HepG2 (cell line): ENCODE results near the gene SMLR1. TPM values are rescaled to one million over a fixed set of nuclear protein-coding genes. Genes with fewer than 3 reads are reported as not detected.
A peak's percentile ranks its signal among the peaks of the same experiment; 100 is the strongest.

Experiments used
- ELF1 ChIP-seq: sonication (generic); formaldehyde crosslinking; IDR thresholded peaks from 2 replicates; pipeline ENCODE4 v1.4.0; 2020; ENCODE audit warnings: missing genetic modification reagents
- FOSL1 ChIP-seq: sonication (generic); formaldehyde crosslinking; IDR thresholded peaks from 2 replicates; pipeline ENCODE4 v1.9.0; 2021; ENCODE audit warnings: missing genetic modification reagents, borderline replicate concordance
- FOXK1 ChIP-seq: sonication (generic); formaldehyde crosslinking; IDR thresholded peaks from 2 replicates; pipeline ENCODE4 v1.4.0; 2020; ENCODE audit warnings: low read depth, missing genetic modification reagents, borderline replicate concordance
- KDM1A ChIP-seq: IDR thresholded peaks from 2 replicates; pipeline ENCODE4 v1.6.1; 2016; ENCODE audit warnings: missing compliant biosample characterization
- MIER3 ChIP-seq: IDR thresholded peaks from 2 replicates; pipeline ENCODE4 v1.6.1; 2016; ENCODE audit warnings: missing compliant biosample characterization, borderline replicate concordance
- NR2F6 ChIP-seq, 2 experiments: IDR thresholded peaks; 2 replicates each; pipeline ENCODE4 v1.6.1; 2016; ENCODE audit warnings: antibody characterized with exemption in 1 of 2, mild to moderate bottlenecking in 1 of 2
- ONECUT2 ChIP-seq: sonication (generic); formaldehyde crosslinking; IDR thresholded peaks from 2 replicates; pipeline ENCODE4 v1.4.0; 2020; ENCODE audit warnings: missing genetic modification reagents
- RBFOX2 ChIP-seq: fragments of 200-400 bp; formaldehyde crosslinking; IDR thresholded peaks from 2 replicates; pipeline ENCODE4 v1.6.1; 2017; ENCODE audit warnings: low read depth, mild to moderate bottlenecking, low read length
- SALL1 ChIP-seq: sonication (generic); formaldehyde crosslinking; IDR thresholded peaks from 2 replicates; pipeline ENCODE4 v1.8.0; 2022; ENCODE audit warnings: mild to moderate bottlenecking, missing genetic modification reagents
- SNAPC2 ChIP-seq: sonication (generic); formaldehyde crosslinking; IDR thresholded peaks from 2 replicates; pipeline ENCODE4 v1.8.1; 2022; ENCODE audit warnings: mild to moderate bottlenecking, missing genetic modification reagents
- SOX5 ChIP-seq: IDR thresholded peaks from 2 replicates; pipeline ENCODE4 v1.6.1; 2016; ENCODE audit warnings: borderline replicate concordance
- TEAD2 ChIP-seq: sonication (generic); formaldehyde crosslinking; IDR thresholded peaks from 2 replicates; pipeline ENCODE4 v1.9.0; 2021; ENCODE audit warnings: missing genetic modification reagents
- TMF1 ChIP-seq: sonication (generic); formaldehyde crosslinking; IDR thresholded peaks from 2 replicates; pipeline ENCODE4 v1.8.1; 2022; ENCODE audit warnings: low read depth, missing genetic modification reagents
- ZFP41 ChIP-seq: sonication (generic); formaldehyde crosslinking; IDR thresholded peaks from 2 replicates; pipeline ENCODE4 v1.4.0; 2020; ENCODE audit warnings: mild to moderate bottlenecking, missing genetic modification reagents, borderline replicate concordance
- ZKSCAN1 ChIP-seq: fragments of 150-350 bp; IDR thresholded peaks from 2 replicates; pipeline ENCODE4 v1.6.1; 2014; ENCODE audit warnings: low read length
- ZMYM2 ChIP-seq: sonication (generic); formaldehyde crosslinking; IDR thresholded peaks from 2 replicates; pipeline ENCODE4 v1.8.0; 2022; ENCODE audit warnings: mild to moderate bottlenecking, missing genetic modification reagents
- ZNF160 ChIP-seq: sonication (generic); formaldehyde crosslinking; IDR thresholded peaks from 2 replicates; pipeline ENCODE4 v1.8.0; 2022; ENCODE audit warnings: mild to moderate bottlenecking, inconsistent platforms, missing genetic modification reagents
- ZNF766 ChIP-seq: sonication (generic); formaldehyde crosslinking; IDR thresholded peaks from 2 replicates; pipeline ENCODE4 v1.5.0; 2020; ENCODE audit warnings: missing genetic modification reagents, borderline replicate concordance
- ZSCAN25 ChIP-seq: sonication (generic); formaldehyde crosslinking; IDR thresholded peaks from 2 replicates; pipeline ENCODE4 v1.8.0; 2022; ENCODE audit warnings: mild to moderate bottlenecking, missing genetic modification reagents
- polyA plus RNA-seq, 8 experiments: library from polyadenylated mRNA; depleted of rRNA in 3 of 8; stranded (reverse) in 7 of 8; unstranded in 1 of 8; fragments of >200 nt; fragmentation: Illumina TruSeq in 4 of 8; extraction: Trizol in 4 of 8; gene quantifications; 2 replicates each; pipeline versions ENCODE4 v1.2.1 to v1.2.3, GENCODE V29; 2011 to 2016; ENCODE audit warnings: low read depth in 4 of 8, missing spikeins in 1 of 8, mixed read lengths in 1 of 8; ENCODE audit not compliant: insufficient read depth in 1 of 8
- total RNA-seq, 5 experiments: library from RNA; depleted of rRNA; stranded (reverse); fragments of >200 nt; fragmentation: Illumina TruSeq; extraction: Trizol; gene quantifications; 2 replicates each; pipeline ENCODE4 v1.2.3, GENCODE V29; 2016; ENCODE audit warnings: low read depth in 1 of 5
- TF ChIP-seq, protein P1 (sequence below): IDR thresholded peaks from 2 replicates; pipeline ENCODE4 v1.6.1; 2016
- TF ChIP-seq, protein P2 (sequence below): sonication (generic); formaldehyde crosslinking; IDR thresholded peaks from 2 replicates; pipeline ENCODE4 v1.8.0; 2022; ENCODE audit warnings: mild to moderate bottlenecking, missing genetic modification reagents; ENCODE audit not compliant: insufficient replicate concordance
- TF ChIP-seq, protein P3 (sequence below): sonication (generic); formaldehyde crosslinking; IDR thresholded peaks from 2 replicates; pipeline ENCODE4 v1.8.1; 2023; ENCODE audit warnings: missing genetic modification reagents, mild to moderate bottlenecking, borderline replicate concordance
- TF ChIP-seq, protein P4 (sequence below): sonication (generic); formaldehyde crosslinking; IDR thresholded peaks from 2 replicates; pipeline ENCODE4 v1.4.0; 2020; ENCODE audit warnings: missing genetic modification reagents
- TF ChIP-seq, protein P5 (sequence below): sonication (generic); formaldehyde crosslinking; IDR thresholded peaks from 2 replicates; pipeline ENCODE4 v1.4.0; 2020; ENCODE audit warnings: low read depth, mild to moderate bottlenecking, missing genetic modification reagents

The SMLR1 gene
- total and polyA plus RNA-seq, 2 of the 13 experiments (the other 11 are each of a cell fraction or from before 2014, with no cell fraction given): 41.8 to 104 TPM

DNA sequence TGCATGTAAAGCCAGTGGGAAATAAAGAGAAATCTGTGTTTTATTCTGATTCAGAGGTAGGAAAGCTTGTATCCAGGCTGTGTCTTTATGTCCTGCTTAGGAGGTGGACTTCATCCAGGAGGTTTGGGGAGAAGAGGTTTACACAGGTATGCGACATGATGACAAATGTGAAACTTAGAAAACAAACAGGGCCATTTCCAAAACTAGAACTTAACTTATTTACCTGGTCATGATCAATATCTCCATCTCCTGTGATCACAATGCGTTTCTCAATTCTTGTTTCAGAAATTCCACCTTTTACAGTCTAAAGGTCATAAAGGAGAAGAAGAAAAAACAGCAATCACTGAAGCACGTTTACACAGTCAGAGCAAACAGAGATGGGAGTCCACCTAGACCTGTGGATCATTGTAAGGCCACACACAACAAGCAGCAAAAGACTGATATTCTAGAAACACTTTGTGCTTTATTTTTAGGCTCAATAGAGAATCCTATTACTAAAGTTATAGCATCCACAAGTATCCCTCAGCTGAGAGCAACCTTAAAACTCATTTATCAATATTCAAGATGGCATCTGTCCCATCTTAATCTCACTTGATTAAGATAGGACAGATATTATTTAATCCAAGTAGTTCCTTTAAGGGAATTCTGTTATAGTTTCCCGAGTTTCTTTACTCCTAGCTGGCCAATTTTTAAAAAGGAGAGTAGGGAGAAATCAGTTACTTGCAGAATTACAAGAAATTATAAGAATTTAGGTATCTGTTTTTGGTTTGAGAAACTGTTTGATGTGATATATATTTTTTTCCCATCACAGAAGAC is 36.4 kb downstream of the SMLR1 start (continued):
- TF ChIP-seq NR2F6 (IDR thresholded peaks at IDR 0.05) (peak; percentile 98), NR2F6 (CRISPR knock-in tag; IDR thresholded peaks at IDR 0.05) (peak; percentile 97), SOX5 (CRISPR knock-in tag) (peak; percentile 100), SALL1 (CRISPR knock-in tag) (peak; percentile 92; the same call in 1 of the 2 replicates), SNAPC2 (CRISPR knock-in tag) (no peak), TEAD2 (no peak), MIER3 (CRISPR knock-in tag) (peak; percentile 98), TMF1 (CRISPR knock-in tag) (no peak; the same call in 1 of the 2 replicates), ZNF766 (no peak), ZMYM2 (CRISPR knock-in tag) (peak; percentile 59), FOXK1 (CRISPR knock-in tag) (peak; percentile 99), ZSCAN25 (CRISPR knock-in tag) (peak; percentile 54; the same call in 1 of the 2 replicates), ZNF160 (CRISPR knock-in tag) (peak; percentile 69; the same call in 1 of the 2 replicates), RBFOX2 (peak; percentile 28; the same call in 1 of the 2 replicates), ZFP41 (CRISPR knock-in tag) (no peak), ELF1 (CRISPR knock-in tag) (peak; percentile 48), FOSL1 (no peak; the same call in 1 of the 2 replicates), KDM1A (CRISPR knock-in tag) (peak; percentile 96), ONECUT2 (peak; percentile 97), ZKSCAN1 (0 out of 2 replicates have a peak, but pooled peaks have one; percentile 18)
- TF ChIP-seq, protein P1, sequence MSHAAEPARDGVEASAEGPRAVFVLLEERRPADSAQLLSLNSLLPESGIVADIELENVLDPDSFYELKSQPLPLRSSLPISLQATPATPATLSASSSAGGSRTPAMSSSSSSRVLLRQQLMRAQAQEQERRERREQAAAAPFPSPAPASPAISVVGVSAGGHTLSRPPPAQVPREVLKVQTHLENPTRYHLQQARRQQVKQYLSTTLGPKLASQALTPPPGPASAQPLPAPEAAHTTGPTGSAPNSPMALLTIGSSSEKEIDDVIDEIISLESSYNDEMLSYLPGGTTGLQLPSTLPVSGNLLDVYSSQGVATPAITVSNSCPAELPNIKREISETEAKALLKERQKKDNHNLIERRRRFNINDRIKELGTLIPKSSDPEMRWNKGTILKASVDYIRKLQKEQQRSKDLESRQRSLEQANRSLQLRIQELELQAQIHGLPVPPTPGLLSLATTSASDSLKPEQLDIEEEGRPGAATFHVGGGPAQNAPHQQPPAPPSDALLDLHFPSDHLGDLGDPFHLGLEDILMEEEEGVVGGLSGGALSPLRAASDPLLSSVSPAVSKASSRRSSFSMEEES (CRISPR knock-in tag): peak; percentile 92
- TF ChIP-seq, protein P2, sequence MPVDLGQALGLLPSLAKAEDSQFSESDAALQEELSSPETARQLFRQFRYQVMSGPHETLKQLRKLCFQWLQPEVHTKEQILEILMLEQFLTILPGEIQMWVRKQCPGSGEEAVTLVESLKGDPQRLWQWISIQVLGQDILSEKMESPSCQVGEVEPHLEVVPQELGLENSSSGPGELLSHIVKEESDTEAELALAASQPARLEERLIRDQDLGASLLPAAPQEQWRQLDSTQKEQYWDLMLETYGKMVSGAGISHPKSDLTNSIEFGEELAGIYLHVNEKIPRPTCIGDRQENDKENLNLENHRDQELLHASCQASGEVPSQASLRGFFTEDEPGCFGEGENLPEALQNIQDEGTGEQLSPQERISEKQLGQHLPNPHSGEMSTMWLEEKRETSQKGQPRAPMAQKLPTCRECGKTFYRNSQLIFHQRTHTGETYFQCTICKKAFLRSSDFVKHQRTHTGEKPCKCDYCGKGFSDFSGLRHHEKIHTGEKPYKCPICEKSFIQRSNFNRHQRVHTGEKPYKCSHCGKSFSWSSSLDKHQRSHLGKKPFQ: no peak
- TF ChIP-seq, protein P3, sequence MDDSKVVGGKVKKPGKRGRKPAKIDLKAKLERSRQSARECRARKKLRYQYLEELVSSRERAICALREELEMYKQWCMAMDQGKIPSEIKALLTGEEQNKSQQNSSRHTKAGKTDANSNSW (CRISPR knock-in tag): no peak
- TF ChIP-seq, protein P4, sequence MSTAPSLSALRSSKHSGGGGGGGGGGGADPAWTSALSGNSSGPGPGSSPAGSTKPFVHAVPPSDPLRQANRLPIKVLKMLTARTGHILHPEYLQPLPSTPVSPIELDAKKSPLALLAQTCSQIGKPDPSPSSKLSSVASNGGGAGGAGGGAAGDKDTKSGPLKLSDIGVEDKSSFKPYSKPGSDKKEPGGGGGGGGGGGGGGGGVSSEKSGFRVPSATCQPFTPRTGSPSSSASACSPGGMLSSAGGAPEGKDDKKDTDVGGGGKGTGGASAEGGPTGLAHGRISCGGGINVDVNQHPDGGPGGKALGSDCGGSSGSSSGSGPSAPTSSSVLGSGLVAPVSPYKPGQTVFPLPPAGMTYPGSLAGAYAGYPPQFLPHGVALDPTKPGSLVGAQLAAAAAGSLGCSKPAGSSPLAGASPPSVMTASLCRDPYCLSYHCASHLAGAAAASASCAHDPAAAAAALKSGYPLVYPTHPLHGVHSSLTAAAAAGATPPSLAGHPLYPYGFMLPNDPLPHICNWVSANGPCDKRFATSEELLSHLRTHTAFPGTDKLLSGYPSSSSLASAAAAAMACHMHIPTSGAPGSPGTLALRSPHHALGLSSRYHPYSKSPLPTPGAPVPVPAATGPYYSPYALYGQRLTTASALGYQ (CRISPR knock-in tag): peak; percentile 98
- TF ChIP-seq, protein P5, sequence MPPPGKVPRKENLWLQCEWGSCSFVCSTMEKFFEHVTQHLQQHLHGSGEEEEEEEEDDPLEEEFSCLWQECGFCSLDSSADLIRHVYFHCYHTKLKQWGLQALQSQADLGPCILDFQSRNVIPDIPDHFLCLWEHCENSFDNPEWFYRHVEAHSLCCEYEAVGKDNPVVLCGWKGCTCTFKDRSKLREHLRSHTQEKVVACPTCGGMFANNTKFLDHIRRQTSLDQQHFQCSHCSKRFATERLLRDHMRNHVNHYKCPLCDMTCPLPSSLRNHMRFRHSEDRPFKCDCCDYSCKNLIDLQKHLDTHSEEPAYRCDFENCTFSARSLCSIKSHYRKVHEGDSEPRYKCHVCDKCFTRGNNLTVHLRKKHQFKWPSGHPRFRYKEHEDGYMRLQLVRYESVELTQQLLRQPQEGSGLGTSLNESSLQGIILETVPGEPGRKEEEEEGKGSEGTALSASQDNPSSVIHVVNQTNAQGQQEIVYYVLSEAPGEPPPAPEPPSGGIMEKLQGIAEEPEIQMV: no peak
